RWPE1 (cell line): ENCODE results near the gene RAG2.
A peak's percentile ranks its signal among the peaks of the same experiment; 100 is the strongest.
"Not testable (repeated sequence)": the region's sequence is repeated elsewhere in the genome, so short reads cannot be mapped to it uniquely, and the experiment has no call there.

Source experiments
- CTCF ChIA-PET: fragments of 350-600 bp; sonication (Branson Sonifier 250); formaldehyde crosslinking; extraction: SDS; loops from one replicate; lab custom pipeline; 2021; lab: Yijun Ruan, JAX
- POLR2A ChIA-PET: fragments of 400-600 bp; formaldehyde crosslinking; extraction: SDS; loops from one replicate; lab custom pipeline; 2020; ENCODE audit warnings: antibody characterized with exemption; ENCODE audit not compliant: low non-redundant PET; lab: Yijun Ruan, JAX
- DNase-seq: peaks from one replicate; pipeline ENCODE4 v3.0.0; 2012; ENCODE audit warnings: low spot score
- H3K27ac ChIP-seq: fragments of 450-650 bp; 2 replicates; pipeline ENCODE4 v1.5.1; 2017
- TF ChIP-seq, protein P1 (sequence below): fragments of 450-650 bp; conservative IDR thresholded peaks from 2 replicates; pipeline ENCODE4 v1.5.1; 2017; ENCODE audit warnings: low read depth, mild to moderate bottlenecking

Gene RAG2

DNA sequence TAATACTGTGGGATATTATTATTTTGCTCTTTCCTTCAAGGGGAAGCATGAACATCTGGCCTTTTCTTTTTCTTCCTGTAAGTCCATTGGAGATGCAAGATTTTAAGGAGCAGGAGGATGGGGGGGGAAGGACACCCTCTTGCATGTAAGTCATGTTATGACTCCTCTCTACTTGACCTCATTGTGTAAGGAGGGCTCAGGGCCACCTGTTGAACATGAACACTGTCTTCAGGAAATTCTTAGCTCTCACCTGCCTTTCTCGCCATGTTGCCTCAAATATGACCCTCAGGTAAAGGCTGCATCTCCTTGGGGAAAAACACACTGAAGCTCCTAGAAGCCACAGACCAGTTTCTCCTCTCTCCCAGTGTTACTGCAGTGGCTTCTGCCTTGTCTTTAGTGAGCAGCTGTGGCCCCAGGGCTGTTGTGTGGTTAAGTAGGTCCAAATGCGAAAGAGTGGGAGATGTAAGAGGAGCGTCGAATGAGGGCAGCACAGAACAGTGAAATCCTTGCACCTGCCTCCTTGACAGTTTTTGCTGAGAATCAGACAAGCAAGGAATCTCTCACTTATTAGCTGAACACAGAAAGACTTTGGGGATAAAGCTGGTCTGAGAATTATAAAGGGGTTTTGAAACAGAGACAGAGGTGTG is 31.5 kb downstream of the RAG2 start:
- no peak overlapping the region for H3K27ac ChIP-seq
- POLR2A ChIA-PET: no interaction called here
- CTCF ChIA-PET: interaction anchor here (1.1 kb wide), 1 partner anchor 180 kb away, joined by 3 read pairs; no protein-coding TSS in a partner anchor
- no peak for DNase-seq
- TF ChIP-seq, protein P1, sequence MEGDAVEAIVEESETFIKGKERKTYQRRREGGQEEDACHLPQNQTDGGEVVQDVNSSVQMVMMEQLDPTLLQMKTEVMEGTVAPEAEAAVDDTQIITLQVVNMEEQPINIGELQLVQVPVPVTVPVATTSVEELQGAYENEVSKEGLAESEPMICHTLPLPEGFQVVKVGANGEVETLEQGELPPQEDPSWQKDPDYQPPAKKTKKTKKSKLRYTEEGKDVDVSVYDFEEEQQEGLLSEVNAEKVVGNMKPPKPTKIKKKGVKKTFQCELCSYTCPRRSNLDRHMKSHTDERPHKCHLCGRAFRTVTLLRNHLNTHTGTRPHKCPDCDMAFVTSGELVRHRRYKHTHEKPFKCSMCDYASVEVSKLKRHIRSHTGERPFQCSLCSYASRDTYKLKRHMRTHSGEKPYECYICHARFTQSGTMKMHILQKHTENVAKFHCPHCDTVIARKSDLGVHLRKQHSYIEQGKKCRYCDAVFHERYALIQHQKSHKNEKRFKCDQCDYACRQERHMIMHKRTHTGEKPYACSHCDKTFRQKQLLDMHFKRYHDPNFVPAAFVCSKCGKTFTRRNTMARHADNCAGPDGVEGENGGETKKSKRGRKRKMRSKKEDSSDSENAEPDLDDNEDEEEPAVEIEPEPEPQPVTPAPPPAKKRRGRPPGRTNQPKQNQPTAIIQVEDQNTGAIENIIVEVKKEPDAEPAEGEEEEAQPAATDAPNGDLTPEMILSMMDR: no peak

DNA sequence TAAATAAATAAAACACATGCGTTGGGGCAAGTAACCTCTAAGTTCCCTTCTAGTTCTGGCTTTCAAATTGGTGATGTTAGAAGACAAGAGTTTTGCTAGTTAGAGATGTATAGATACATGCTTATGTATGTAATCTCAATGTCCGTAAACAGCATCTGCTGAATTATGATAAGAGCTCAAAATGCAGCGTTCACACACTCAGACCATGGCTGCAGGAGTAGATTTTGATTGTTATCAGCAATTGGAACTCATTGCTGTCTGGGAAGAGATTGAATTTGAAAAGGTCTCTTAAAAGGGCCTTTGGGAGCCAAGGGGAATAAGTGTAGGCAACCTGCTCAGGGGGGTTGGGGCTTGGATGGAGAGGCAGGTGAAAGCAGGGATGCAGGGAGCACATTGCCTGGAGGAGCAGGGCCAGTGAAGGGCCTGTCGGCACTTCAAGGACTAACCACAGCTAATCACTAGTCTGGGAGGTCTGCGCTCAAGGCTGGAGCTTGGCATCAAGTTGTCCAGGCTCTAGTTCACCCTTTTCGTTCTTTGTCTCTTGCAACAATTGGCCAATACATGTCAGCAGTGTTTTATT is 32.9 kb downstream of the RAG2 start:
- TF ChIP-seq, protein P1: no peak
- DNase-seq: no peak
- CTCF ChIA-PET: interaction anchor here (0.6 to 2.6 kb wide), 10 partner anchors 8 to 974 kb away, joined by 3 to 25 read pairs (median 3); no protein-coding TSS in a partner anchor
- H3K27ac ChIP-seq: no peak overlapping the region
- POLR2A ChIA-PET: no interaction called here

DNA sequence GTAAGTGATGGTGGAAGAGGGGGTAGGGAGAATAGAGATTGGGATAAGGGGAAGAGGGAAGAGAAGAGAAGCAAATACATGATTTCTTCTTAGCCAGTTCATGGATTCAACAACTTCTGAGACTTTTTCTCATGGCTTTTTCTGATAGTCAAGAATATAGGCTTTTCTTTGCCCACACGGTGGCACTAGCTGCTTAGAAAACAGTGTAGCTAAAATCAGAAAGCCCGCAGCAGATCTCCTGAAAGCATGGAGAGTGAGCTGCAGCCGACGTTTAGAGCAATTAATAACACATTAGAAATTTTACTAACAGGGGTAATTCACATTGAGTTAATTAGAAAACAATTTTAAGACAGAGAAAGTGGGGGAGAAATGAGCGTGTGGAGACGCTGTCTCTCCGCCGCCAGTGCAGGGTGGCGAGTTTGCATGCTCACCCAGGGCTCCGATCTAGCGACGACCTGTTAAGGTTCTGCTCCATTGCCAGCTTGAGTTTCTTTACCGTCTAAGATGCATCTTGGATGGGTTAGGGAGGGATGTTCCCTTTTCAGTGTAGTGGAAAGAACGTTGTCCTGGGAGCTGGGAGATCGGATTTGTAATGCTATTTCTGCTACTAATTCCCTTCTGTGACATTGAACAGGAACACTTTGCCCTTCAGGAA is 33.5 kb downstream of the RAG2 start:
- DNase-seq: peak; percentile 30
- no peak overlapping the region for H3K27ac ChIP-seq
- TF ChIP-seq, protein P1: peak; percentile 61
- ChIA-PET POLR2A (no interaction called here), CTCF (interaction anchor here (0.6 to 2.6 kb wide), 10 partner anchors 9 to 973 kb away, joined by 3 to 25 read pairs (median 4); no protein-coding TSS in a partner anchor)

DNA sequence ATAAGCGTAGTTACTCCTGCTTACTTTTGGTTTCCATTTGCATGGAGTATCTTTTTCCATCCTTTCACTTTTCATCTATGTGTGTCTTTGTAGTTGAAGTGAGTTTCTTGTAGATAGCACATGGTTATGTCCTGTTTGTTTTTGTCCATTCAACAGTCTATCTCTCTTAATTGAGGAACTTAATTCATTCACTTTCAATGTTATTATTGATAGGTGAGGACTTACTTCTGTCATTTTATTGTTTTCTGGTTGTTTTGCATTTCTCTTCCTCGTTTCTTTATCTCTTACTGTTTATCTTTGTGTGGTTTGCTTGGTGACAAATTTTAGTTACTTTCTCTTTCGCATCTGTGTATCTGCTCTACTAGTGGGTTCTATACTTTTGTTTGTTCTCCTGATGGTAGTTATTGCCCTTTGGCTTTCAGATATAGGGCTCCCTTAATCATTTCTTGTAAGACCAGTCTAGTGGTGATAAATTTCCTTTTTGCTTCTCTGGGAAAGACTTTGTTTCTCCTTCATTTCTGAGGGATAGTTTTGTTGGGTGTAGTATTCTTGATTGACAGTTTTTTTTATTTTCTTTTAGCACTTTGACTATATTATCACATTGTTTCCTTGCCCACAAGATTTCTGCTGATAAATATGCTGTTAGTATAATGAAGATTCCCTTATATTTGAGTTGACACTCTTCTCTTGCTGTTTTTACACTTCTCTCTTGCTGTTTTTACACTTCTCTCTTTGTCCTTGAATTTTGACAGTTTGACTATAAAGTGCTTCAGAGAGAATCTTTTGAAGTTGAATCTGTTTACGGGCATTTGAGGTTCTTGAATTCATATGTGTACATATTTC is 39.2 kb downstream of the RAG2 start:
- no peak overlapping the region for H3K27ac ChIP-seq
- TF ChIP-seq, protein P1: no peak
- DNase-seq: no peak
- ChIA-PET POLR2A (no interaction called here), CTCF (no interaction called here)

DNA sequence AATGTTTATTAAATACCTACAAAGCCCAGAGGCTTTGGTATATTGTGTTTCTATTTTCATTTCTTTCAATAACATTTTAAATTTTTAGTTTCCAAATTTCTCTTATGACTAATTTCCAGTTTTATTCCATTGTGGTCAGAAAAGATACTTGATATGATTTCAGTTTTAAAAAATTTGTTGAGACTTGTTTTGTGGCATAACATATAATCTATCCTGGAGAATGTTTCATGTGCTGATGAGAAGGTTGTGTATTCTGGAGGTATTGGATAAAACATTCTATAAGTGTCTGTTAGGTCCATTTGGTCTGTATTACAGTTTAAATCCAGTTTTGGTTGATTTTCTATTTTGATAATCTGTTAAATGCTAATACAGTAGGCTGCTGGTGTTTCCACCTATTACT is 40.0 kb downstream of the RAG2 start:
- ChIA-PET POLR2A (no interaction called here), CTCF (no interaction called here)

DNA sequence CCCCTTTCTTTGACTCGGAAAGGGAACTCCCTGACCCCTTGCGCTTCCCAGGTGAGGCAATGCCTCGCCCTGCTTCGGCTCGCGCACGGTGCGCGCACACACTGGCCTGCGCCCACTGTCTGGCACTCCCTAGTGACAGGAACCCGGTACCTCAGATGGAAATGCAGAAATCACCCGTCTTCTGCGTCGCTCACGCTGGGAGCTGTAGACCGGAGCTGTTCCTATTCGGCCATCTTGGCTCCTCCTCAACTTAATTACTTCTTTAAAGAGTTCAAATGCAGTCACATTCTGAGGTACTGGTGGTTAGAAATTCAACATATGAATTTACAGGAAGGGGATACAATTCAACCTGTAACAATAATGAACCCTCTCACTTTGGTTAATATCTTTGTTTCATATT is 40.6 kb downstream of the RAG2 start:
- CTCF ChIA-PET, H3K27ac ChIP-seq, POLR2A ChIA-PET, DNase-seq: not testable (repeated sequence)

More for the DNA sequence above, 40.0 kb downstream of the RAG2 start:
- H3K27ac ChIP-seq: no peak overlapping the region
- TF ChIP-seq, protein P1: no peak
- DNase-seq: no peak
